Activated CD4-positive, alpha-beta T cell treated with anti-CD3 and anti-CD28 coated beads for 24 hours (primary cell): Measurements from ENCODE around the gene THAP7.
A peak's percentile ranks its signal among the peaks of the same experiment; 100 is the strongest.
"Not testable (repeated sequence)": the region's sequence is repeated elsewhere in the genome, so short reads cannot be mapped to it uniquely, and the experiment has no call there.

ENCODE experiments used
- DNase-seq, 2 donors: peaks; one replicate each; pipeline ENCODE4 v3.0.0-alpha.2; 2020; ENCODE audit warnings: low read depth in 2 of 2

Gene THAP7

GRCh38 chr22:21001601-21002325, at the start of gene THAP7:
Gene THAP7 (minus strand): TSS chr22:21002118. CDS start chr22:21001911, 207 bp downstream.
- peak; percentile 90 to 97 for DNase-seq

- no peak for DNase-seq
Measured at GRCh38 chr22:21051145-21051830, 49.4 kb upstream of the THAP7 start.

- not testable (repeated sequence) for DNase-seq
Measured at GRCh38 chr22:21048965-21049364, 47.0 kb upstream of the THAP7 start.

GRCh38 chr22:21048448-21048847, 46.5 kb upstream of the THAP7 start:
- not testable (repeated sequence) for DNase-seq

GRCh38 chr22:21047730-21048129, 45.8 kb upstream of the THAP7 start:
- no peak for DNase-seq

- DNase-seq: no peak
Measured at GRCh38 chr22:21047035-21047661, 45.2 kb upstream of the THAP7 start.

GRCh38 chr22:21045585-21046294, 43.8 kb upstream of the THAP7 start, which contains the start of gene LRRC74B:
Gene LRRC74B (plus strand): TSS chr22:21045946. CDS start chr22:21045987, 41 bp downstream.
- DNase-seq: peak; percentile 58 to 60

GRCh38 chr22:21044931-21045584, 43.1 kb upstream of the THAP7 start:
- DNase-seq: no peak

- DNase-seq: no peak
Measured at GRCh38 chr22:21043860-21044535, 42.1 kb upstream of the THAP7 start.

GRCh38 chr22:21042978-21043859, 41.3 kb upstream of the THAP7 start:
- no peak for DNase-seq

- DNase-seq: no peak
Measured at GRCh38 chr22:21041937-21042336, 40.0 kb upstream of the THAP7 start.

- DNase-seq: not testable (repeated sequence)
Measured at GRCh38 chr22:21039158-21039557, 37.2 kb upstream of the THAP7 start.

- no peak for DNase-seq
Measured at GRCh38 chr22:21038405-21038804, 36.5 kb upstream of the THAP7 start.

- DNase-seq: no peak
Measured at GRCh38 chr22:21034989-21035388, 33.1 kb upstream of the THAP7 start.

GRCh38 chr22:21033895-21034294, 32.0 kb upstream of the THAP7 start:
- DNase-seq: no peak

- DNase-seq: no peak
Measured at GRCh38 chr22:21032868-21033688, 31.2 kb upstream of the THAP7 start.

- DNase-seq: no peak
Measured at GRCh38 chr22:21032037-21032867, 30.3 kb upstream of the THAP7 start, which contains the start of gene SLC7A4. Gene SLC7A4 (minus strand): TSS chr22:21032561. CDS start chr22:21031812, 749 bp downstream.

- no peak for DNase-seq
Measured at GRCh38 chr22:21031545-21032036, 29.7 kb upstream of the THAP7 start.
